Neural cell (in vitro differentiated cells): Measurements from ENCODE around the gene ZP2. TPM values are rescaled to one million over a fixed set of nuclear protein-coding genes. Genes with fewer than 3 reads are reported as not detected.

Experiments used
- H2AFZ ChIP-seq: fragments of 200-600, 300-800 bp; sonication (generic), shearing (Covaris generic); 2 replicates; pipeline ENCODE4 v1.6.0; 2014; ENCODE audit warnings: low read depth, mild to moderate bottlenecking, antibody characterized with exemption, low read length, moderate library complexity
- H3F3A ChIP-seq: fragments of 200-600 bp; shearing (Covaris generic); 2 replicates; pipeline ENCODE4 v1.6.1; 2016; ENCODE audit warnings: mild to moderate bottlenecking, moderate library complexity, mixed read lengths, antibody characterized with exemption, low read length; ENCODE audit not compliant: insufficient read depth, poor library complexity, severe bottlenecking
- H3K27ac ChIP-seq: fragments of 200-600, 300-800 bp; sonication (generic), shearing (Covaris generic); 2 replicates; pipeline ENCODE4 v1.5.1; 2014; ENCODE audit warnings: mild to moderate bottlenecking, low read length, moderate library complexity
- H3K27me3 ChIP-seq: fragments of 300-800, 200-600 bp; sonication (generic), shearing (Covaris generic); 2 replicates; pipeline ENCODE4 v1.6.0; 2014; ENCODE audit warnings: mild to moderate bottlenecking, low read depth, low read length, moderate library complexity; ENCODE audit not compliant: insufficient read depth
- H3K36me3 ChIP-seq: fragments of 300-800, 200-600 bp; sonication (generic), shearing (Covaris generic); 2 replicates; pipeline ENCODE4 v1.5.1; 2014; ENCODE audit warnings: mild to moderate bottlenecking, antibody characterized with exemption, low read length, moderate library complexity; ENCODE audit not compliant: insufficient read depth
- H3K4me2 ChIP-seq: fragments of 300-800, 200-600 bp; sonication (generic), shearing (Covaris generic); 2 replicates; pipeline ENCODE4 v1.6.0; 2014; ENCODE audit warnings: mild to moderate bottlenecking, low read length
- H3K4me3 ChIP-seq: fragments of 300-800, 200-600 bp; sonication (generic), shearing (Covaris generic); 2 replicates; pipeline ENCODE4 v1.5.1; 2014; ENCODE audit warnings: mild to moderate bottlenecking, low read length, moderate library complexity
- H3K79me2 ChIP-seq: fragments of 200-600 bp; shearing (Covaris generic); replicated peaks from 2 replicates; pipeline ENCODE4 v1.6.0; 2014; ENCODE audit warnings: mild to moderate bottlenecking, low read length, moderate library complexity; ENCODE audit not compliant: insufficient read depth
- H3K9ac ChIP-seq: fragments of 300-800, 200-600 bp; sonication (generic), shearing (Covaris generic); 2 replicates; pipeline ENCODE4 v1.6.1; 2016; ENCODE audit warnings: mild to moderate bottlenecking, low read length, mixed read lengths
- H3K9me2 ChIP-seq: fragments of 200-600 bp; shearing (Covaris generic); 2 replicates; pipeline ENCODE4 v1.6.1; 2016; ENCODE audit warnings: mild to moderate bottlenecking, low read length, mixed read lengths; ENCODE audit not compliant: insufficient read depth
- H3K9me3 ChIP-seq: fragments of 200-600, 300-800 bp; sonication (generic), shearing (Covaris generic); 2 replicates; pipeline ENCODE4 v1.6.1; 2016; ENCODE audit warnings: mild to moderate bottlenecking, mixed run types, low read length, moderate library complexity, mixed read lengths
- H4K20me1 ChIP-seq: fragments of 200-600 bp; shearing (Covaris generic); 2 replicates; pipeline ENCODE4 v1.6.1; 2016; ENCODE audit warnings: mild to moderate bottlenecking, mixed run types; ENCODE audit not compliant: insufficient read depth
- EP300 ChIP-seq: fragments of 450-650 bp; conservative IDR thresholded peaks from 2 replicates; pipeline ENCODE4 v1.6.1; 2014; ENCODE audit warnings: antibody characterized with exemption, mild to moderate bottlenecking, moderate library complexity; ENCODE audit not compliant: poor library complexity, severe bottlenecking
- EZH2 ChIP-seq: fragments of 200-600, 300-800 bp; shearing (Covaris generic), sonication (generic); IDR thresholded peaks from 2 replicates; pipeline ENCODE4 v1.6.1; 2014; ENCODE audit warnings: antibody characterized with exemption, low read length, borderline replicate concordance, mild to moderate bottlenecking; ENCODE audit not compliant: insufficient read depth, poor library complexity, severe bottlenecking
- MXI1 ChIP-seq: fragments of 450-650 bp; conservative IDR thresholded peaks from 2 replicates; pipeline ENCODE4 v1.6.1; 2014; ENCODE audit warnings: antibody characterized with exemption, mild to moderate bottlenecking; ENCODE audit not compliant: poor library complexity, severe bottlenecking
- POLR2AphosphoS5 ChIP-seq: IDR thresholded peaks from 2 replicates; pipeline ENCODE4 v1.6.1; 2012
- RAD21 ChIP-seq: fragments of 450-650 bp; conservative IDR thresholded peaks from 2 replicates; pipeline ENCODE4 v1.6.1; 2014; ENCODE audit warnings: antibody characterized with exemption, mild to moderate bottlenecking, moderate library complexity
- SMC3 ChIP-seq: fragments of 450-650 bp; conservative IDR thresholded peaks from 2 replicates; pipeline ENCODE4 v1.6.1; 2014; ENCODE audit warnings: antibody characterized with exemption, mild to moderate bottlenecking, moderate library complexity; ENCODE audit not compliant: poor library complexity
- TAF1 ChIP-seq: IDR thresholded peaks from 2 replicates; pipeline ENCODE4 v1.6.1; 2012; ENCODE audit warnings: low read depth
- polyA plus RNA-seq: library from polyadenylated mRNA; depleted of rRNA; stranded (reverse); fragments of >200 nt; gene quantifications from 2 replicates; pipeline ENCODE4 v1.2.3, GENCODE V29; 2014
- TF ChIP-seq, protein P1 (sequence below): IDR thresholded peaks from 2 replicates; pipeline ENCODE4 v1.6.1; 2012; ENCODE audit warnings: borderline replicate concordance
- TF ChIP-seq, protein P2 (sequence below): fragments of 450-650 bp; IDR thresholded peaks from 2 replicates; pipeline ENCODE4 v1.5.1; 2014; ENCODE audit warnings: antibody characterized with exemption, mild to moderate bottlenecking, moderate library complexity; ENCODE audit not compliant: poor library complexity, severe bottlenecking

ZP2 gene
- polyA plus RNA-seq, 1 donor from 2014 or later: not detected

DNA sequence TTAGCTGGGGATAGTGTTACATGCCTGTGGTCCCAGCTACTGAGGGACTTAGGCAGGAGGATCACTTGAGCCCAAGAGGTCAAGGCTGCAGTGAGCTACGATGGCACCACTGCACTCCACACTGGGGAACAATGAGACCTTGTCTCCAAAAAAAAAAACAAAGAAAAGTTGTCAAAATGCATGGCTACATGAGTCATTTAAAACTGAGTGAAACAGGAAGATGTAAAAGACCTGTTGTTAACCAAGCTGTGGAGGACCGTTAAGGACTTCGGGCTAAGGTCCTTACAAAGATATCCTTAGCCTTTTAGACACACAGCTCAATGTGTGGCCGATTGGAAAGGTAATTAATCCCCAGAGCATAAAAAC is 25.1 kb downstream of the ZP2 start:
- Histone ChIP-seq H3K27me3 (no peaks in the 10 kb centered on the region), H3K79me2 (no peaks in the 10 kb centered on the region), H3K9me3 (peaks cover 7% of the 10 kb centered on the region), H3K4me3 (no peak overlapping the region), H3K9me2 (no peaks in the 10 kb centered on the region), H3K27ac (no peak overlapping the region), H3F3A (no peaks in the 10 kb centered on the region), H2AFZ (no peak overlapping the region), H3K4me2 (no peak overlapping the region), H4K20me1 (no peaks in the 10 kb centered on the region), H3K36me3 (no peaks in the 10 kb centered on the region), H3K9ac (no peak overlapping the region)
- TF ChIP-seq, protein P1, sequence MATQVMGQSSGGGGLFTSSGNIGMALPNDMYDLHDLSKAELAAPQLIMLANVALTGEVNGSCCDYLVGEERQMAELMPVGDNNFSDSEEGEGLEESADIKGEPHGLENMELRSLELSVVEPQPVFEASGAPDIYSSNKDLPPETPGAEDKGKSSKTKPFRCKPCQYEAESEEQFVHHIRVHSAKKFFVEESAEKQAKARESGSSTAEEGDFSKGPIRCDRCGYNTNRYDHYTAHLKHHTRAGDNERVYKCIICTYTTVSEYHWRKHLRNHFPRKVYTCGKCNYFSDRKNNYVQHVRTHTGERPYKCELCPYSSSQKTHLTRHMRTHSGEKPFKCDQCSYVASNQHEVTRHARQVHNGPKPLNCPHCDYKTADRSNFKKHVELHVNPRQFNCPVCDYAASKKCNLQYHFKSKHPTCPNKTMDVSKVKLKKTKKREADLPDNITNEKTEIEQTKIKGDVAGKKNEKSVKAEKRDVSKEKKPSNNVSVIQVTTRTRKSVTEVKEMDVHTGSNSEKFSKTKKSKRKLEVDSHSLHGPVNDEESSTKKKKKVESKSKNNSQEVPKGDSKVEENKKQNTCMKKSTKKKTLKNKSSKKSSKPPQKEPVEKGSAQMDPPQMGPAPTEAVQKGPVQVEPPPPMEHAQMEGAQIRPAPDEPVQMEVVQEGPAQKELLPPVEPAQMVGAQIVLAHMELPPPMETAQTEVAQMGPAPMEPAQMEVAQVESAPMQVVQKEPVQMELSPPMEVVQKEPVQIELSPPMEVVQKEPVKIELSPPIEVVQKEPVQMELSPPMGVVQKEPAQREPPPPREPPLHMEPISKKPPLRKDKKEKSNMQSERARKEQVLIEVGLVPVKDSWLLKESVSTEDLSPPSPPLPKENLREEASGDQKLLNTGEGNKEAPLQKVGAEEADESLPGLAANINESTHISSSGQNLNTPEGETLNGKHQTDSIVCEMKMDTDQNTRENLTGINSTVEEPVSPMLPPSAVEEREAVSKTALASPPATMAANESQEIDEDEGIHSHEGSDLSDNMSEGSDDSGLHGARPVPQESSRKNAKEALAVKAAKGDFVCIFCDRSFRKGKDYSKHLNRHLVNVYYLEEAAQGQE: no peak
- TF ChIP-seq, protein P2, sequence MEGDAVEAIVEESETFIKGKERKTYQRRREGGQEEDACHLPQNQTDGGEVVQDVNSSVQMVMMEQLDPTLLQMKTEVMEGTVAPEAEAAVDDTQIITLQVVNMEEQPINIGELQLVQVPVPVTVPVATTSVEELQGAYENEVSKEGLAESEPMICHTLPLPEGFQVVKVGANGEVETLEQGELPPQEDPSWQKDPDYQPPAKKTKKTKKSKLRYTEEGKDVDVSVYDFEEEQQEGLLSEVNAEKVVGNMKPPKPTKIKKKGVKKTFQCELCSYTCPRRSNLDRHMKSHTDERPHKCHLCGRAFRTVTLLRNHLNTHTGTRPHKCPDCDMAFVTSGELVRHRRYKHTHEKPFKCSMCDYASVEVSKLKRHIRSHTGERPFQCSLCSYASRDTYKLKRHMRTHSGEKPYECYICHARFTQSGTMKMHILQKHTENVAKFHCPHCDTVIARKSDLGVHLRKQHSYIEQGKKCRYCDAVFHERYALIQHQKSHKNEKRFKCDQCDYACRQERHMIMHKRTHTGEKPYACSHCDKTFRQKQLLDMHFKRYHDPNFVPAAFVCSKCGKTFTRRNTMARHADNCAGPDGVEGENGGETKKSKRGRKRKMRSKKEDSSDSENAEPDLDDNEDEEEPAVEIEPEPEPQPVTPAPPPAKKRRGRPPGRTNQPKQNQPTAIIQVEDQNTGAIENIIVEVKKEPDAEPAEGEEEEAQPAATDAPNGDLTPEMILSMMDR: no peak
- no peak for TF ChIP-seq TAF1
- TF ChIP-seq POLR2AphosphoS5: no peak
- TF ChIP-seq RAD21: no peak
- no peak for TF ChIP-seq EZH2
- TF ChIP-seq SMC3: no peak
- no peak for TF ChIP-seq EP300
- TF ChIP-seq MXI1: no peak

DNA sequence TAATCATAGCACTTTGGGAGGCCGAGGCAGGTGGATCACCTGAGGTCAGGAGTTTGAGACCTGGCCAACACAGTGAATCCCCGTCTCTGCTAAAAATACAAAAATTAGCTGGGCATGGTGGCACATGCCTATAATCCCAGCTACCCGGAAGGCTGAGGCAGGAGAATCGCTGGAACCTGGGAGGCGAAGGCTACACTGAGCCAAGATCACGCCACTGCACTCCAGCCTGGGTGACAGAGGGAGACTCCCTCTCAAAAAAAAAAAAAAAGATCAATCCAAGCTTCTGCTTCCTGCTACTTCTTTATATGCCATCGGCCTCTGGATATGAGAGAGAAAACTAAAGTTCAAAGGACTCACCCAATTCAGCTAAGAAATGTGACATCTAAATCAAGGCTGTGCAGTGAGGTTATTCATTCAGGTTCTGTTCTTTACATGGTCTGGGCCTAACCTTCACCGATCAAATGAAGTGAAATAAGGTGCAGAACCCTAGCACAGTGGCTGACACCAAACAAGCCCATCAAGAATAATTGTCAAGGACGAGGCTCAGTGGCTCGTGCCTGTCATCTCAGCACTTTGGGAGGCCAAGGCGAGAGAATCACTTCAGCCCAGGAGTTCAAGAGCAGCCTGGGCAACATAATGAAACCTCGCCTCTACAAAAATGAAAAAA is 25.6 kb downstream of the ZP2 start:
- Histone ChIP-seq H3K27me3 (no peaks in the 10 kb centered on the region), H3K4me2 (no peak overlapping the region), H2AFZ (no peak overlapping the region), H4K20me1 (no peaks in the 10 kb centered on the region), H3K9ac (no peak overlapping the region), H3F3A (no peaks in the 10 kb centered on the region), H3K36me3 (no peaks in the 10 kb centered on the region), H3K9me2 (no peaks in the 10 kb centered on the region), H3K4me3 (no peak overlapping the region), H3K27ac (no peak overlapping the region), H3K79me2 (no peaks in the 10 kb centered on the region), H3K9me3 (peaks cover 7% of the 10 kb centered on the region)
- no peak for TF ChIP-seq EP300
- TF ChIP-seq TAF1: no peak
- TF ChIP-seq RAD21: no peak
- TF ChIP-seq, protein P1: no peak
- no peak for TF ChIP-seq EZH2
- TF ChIP-seq, protein P2: no peak
- TF ChIP-seq POLR2AphosphoS5: no peak
- TF ChIP-seq SMC3: no peak
- TF ChIP-seq MXI1: no peak
